H1 (cell line): ENCODE results near the gene VEZT. TPM values are rescaled to one million over a fixed set of nuclear protein-coding genes. Genes with fewer than 3 reads are reported as not detected.

Experiments used
- CTCF ChIA-PET: fragments of 300-600 bp; sonication (Branson Sonifier 250); formaldehyde crosslinking; loops from one replicate; lab custom pipeline; 2021; ENCODE audit not compliant: partially characterized antibody; lab: Charles Lee
- POLR2A ChIA-PET: fragments of 300-600 bp; sonication (Branson Sonifier 250); formaldehyde crosslinking; loops from one replicate; lab custom pipeline; 2021; ENCODE audit warnings: inconsistent platforms; ENCODE audit not compliant: partially characterized antibody; lab: Charles Lee
- DNase-seq, 2 experiments: peaks; one replicate each; pipeline versions ENCODE4 v3.0.0 to v3.0.0-alpha.2; 2010 to 2022; ENCODE audit warnings: low spot score in 2 of 2, low read depth in 1 of 2, mixed read lengths in 1 of 2
- FAIRE-seq: peaks from 2 replicates; lab custom pipeline; 2011; peaks lifted over from hg19 to GRCh38; lab: Jason Lieb, UNC
- H2AFZ ChIP-seq: 2 replicates; pipeline ENCODE4 v1.8.1; 2012; ENCODE audit warnings: low read length, inconsistent platforms
- H2AK5ac ChIP-seq: 2 replicates; pipeline ENCODE4 v1.6.1; 2013; ENCODE audit warnings: low read depth, low read length
- H2BK120ac ChIP-seq: replicated peaks from 2 replicates; pipeline ENCODE3; 2013; ENCODE audit warnings: low read depth, low read length, inconsistent platforms
- H2BK12ac ChIP-seq: 2 replicates; pipeline ENCODE4 v1.6.1; 2013; ENCODE audit warnings: low read depth, low read length
- H2BK15ac ChIP-seq: 2 replicates; pipeline ENCODE4 v1.6.1; 2013; ENCODE audit warnings: low read length
- H2BK20ac ChIP-seq: 2 replicates; pipeline ENCODE4 v1.6.1; 2013; ENCODE audit warnings: low read length
- H2BK5ac ChIP-seq: 2 replicates; pipeline ENCODE4 v1.6.1; 2013; ENCODE audit warnings: low read depth, low read length
- H3K14ac ChIP-seq: 2 replicates; pipeline ENCODE4 v1.6.1; 2013; ENCODE audit warnings: inconsistent platforms; ENCODE audit not compliant: insufficient read length
- H3K18ac ChIP-seq: 2 replicates; pipeline ENCODE4 v1.6.1; 2013; ENCODE audit warnings: low read length; ENCODE audit errors: extremely low read depth
- H3K23ac ChIP-seq: 2 replicates; pipeline ENCODE4 v1.6.1; 2013; ENCODE audit warnings: inconsistent platforms; ENCODE audit not compliant: insufficient read length
- H3K23me2 ChIP-seq: 2 replicates; pipeline ENCODE4 v1.6.1; 2013; ENCODE audit warnings: low read depth, low read length
- H3K27ac ChIP-seq: 2 replicates; pipeline ENCODE4 v1.6.1; 2011; ENCODE audit warnings: low read depth, low read length, inconsistent platforms
- H3K27me3 ChIP-seq, 4 experiments: replicated peaks in 1 of 4; 1 replicate in 1 of 4; 2 replicates in 3 of 4; pipeline versions ENCODE4 v1.6.1 to v1.8.1; 2011 to 2013; ENCODE audit warnings: low read length in 3 of 4, mild to moderate bottlenecking in 3 of 4, inconsistent platforms in 2 of 4, mixed read lengths in 2 of 4, moderate library complexity in 1 of 4; ENCODE audit not compliant: control insufficient read depth in 3 of 4, insufficient read depth in 3 of 4; ENCODE audit errors: extremely low read depth in 1 of 4
- H3K36me3 ChIP-seq, 4 experiments: 2 replicates each; pipeline versions ENCODE4 v1.6.1 to v1.8.1; 2011 to 2013; ENCODE audit warnings: mild to moderate bottlenecking in 4 of 4, low read length in 3 of 4, moderate library complexity in 2 of 4, control low read depth in 1 of 4, inconsistent platforms in 1 of 4; ENCODE audit not compliant: insufficient read depth in 4 of 4, control insufficient read depth in 2 of 4
- H3K4ac ChIP-seq: replicated peaks from 2 replicates; pipeline ENCODE3; 2013; ENCODE audit warnings: low read length, low read depth, mixed read lengths, inconsistent platforms; ENCODE audit not compliant: insufficient read length
- H3K4me1 ChIP-seq, 4 experiments: replicated peaks in 1 of 4; 1 replicate in 1 of 4; 2 replicates in 3 of 4; pipeline versions ENCODE4 v1.6.1 to v1.8.1; 2011 to 2013; ENCODE audit warnings: low read length in 3 of 4, inconsistent platforms in 2 of 4, mixed read lengths in 1 of 4; ENCODE audit not compliant: insufficient read depth in 4 of 4, control insufficient read depth in 3 of 4
- H3K4me2 ChIP-seq, 2 experiments: 2 replicates each; pipeline versions ENCODE4 v1.6.1 to v1.8.1; 2011 to 2013; ENCODE audit warnings: low read depth in 2 of 2, low read length in 2 of 2, control low read depth in 1 of 2, inconsistent platforms in 1 of 2, mild to moderate bottlenecking in 1 of 2; ENCODE audit not compliant: insufficient read depth in 1 of 2
- H3K4me3 ChIP-seq, 4 experiments: fragments of 200-600, 300-600 bp in 1 of 4; sonication (generic), shearing (Covaris generic), sonication (Bioruptor Twin) in 1 of 4; 2 replicates each; pipeline versions ENCODE4 v1.5.1 to v1.8.1; 2011 to 2016; ENCODE audit warnings: low read length in 4 of 4, low read depth in 3 of 4, control low read depth in 2 of 4, inconsistent platforms in 2 of 4, mild to moderate bottlenecking in 2 of 4, mixed read lengths in 1 of 4, moderate library complexity in 1 of 4; ENCODE audit not compliant: insufficient read depth in 2 of 4; ENCODE audit errors: extremely low read depth in 1 of 4
- H3K56ac ChIP-seq: replicated peaks from 2 replicates; pipeline ENCODE3; 2013; ENCODE audit warnings: low read depth, mild to moderate bottlenecking, mixed read lengths, low read length, inconsistent platforms; ENCODE audit not compliant: insufficient read length
- H3K79me1 ChIP-seq: 2 replicates; pipeline ENCODE4 v1.6.1; 2013; ENCODE audit warnings: low read depth, low read length, control low read depth
- H3K79me2 ChIP-seq, 2 experiments: 2 replicates each; pipeline versions ENCODE4 v1.6.1 to v1.8.1; 2012 to 2013; ENCODE audit warnings: low read length in 2 of 2, mild to moderate bottlenecking in 2 of 2, inconsistent platforms in 1 of 2; ENCODE audit not compliant: insufficient read depth in 2 of 2, control insufficient read depth in 1 of 2
- H3K9ac ChIP-seq, 4 experiments: replicated peaks in 1 of 4; 1 replicate in 1 of 4; 2 replicates in 3 of 4; pipeline versions ENCODE4 v1.6.1 to v1.8.1; 2011 to 2013; ENCODE audit warnings: low read depth in 3 of 4, low read length in 3 of 4, control low read depth in 2 of 4, mild to moderate bottlenecking in 2 of 4, moderate library complexity in 2 of 4, inconsistent platforms in 1 of 4; ENCODE audit errors: extremely low read depth in 1 of 4
- H3K9me3 ChIP-seq, 2 experiments: 2 replicates each; pipeline versions ENCODE4 v1.6.1 to v1.8.1; 2012 to 2013; ENCODE audit warnings: mild to moderate bottlenecking in 2 of 2, moderate library complexity in 2 of 2, control low read depth in 1 of 2, inconsistent platforms in 1 of 2, low read depth in 1 of 2, low read length in 1 of 2, mixed read lengths in 1 of 2; ENCODE audit not compliant: insufficient read depth in 2 of 2
- H4K20me1 ChIP-seq, 2 experiments: replicated peaks in 1 of 2; 2 replicates each; pipeline versions ENCODE3 to v1.8.1; 2011 to 2013; ENCODE audit warnings: inconsistent platforms in 2 of 2, low read length in 2 of 2, mild to moderate bottlenecking in 1 of 2; ENCODE audit not compliant: insufficient read depth in 2 of 2, control insufficient read depth in 1 of 2
- H4K5ac ChIP-seq: 2 replicates; pipeline ENCODE4 v1.6.1; 2013; ENCODE audit warnings: low read length, low read depth, mixed read lengths, inconsistent platforms; ENCODE audit not compliant: insufficient read length
- H4K8ac ChIP-seq: 2 replicates; pipeline ENCODE4 v1.8.0; 2013; ENCODE audit warnings: mild to moderate bottlenecking, moderate library complexity, low read length, inconsistent platforms; ENCODE audit not compliant: insufficient read depth; ENCODE audit errors: extremely low read depth
- H4K91ac ChIP-seq: replicated peaks from 2 replicates; pipeline ENCODE3; 2013; ENCODE audit warnings: low read length, mixed read lengths, inconsistent platforms; ENCODE audit not compliant: insufficient read length
- CBX5 ChIP-seq: fragments of 300-800, 300-1000 bp; sonication (generic); IDR thresholded peaks from 2 replicates; pipeline ENCODE4 v1.7.1; 2016; ENCODE audit warnings: antibody characterized with exemption, low read length, low read depth
- EGR1 ChIP-seq: IDR thresholded peaks from 2 replicates; pipeline ENCODE4 v1.6.1; 2011; ENCODE audit warnings: low read depth, low read length, borderline replicate concordance
- EP300 ChIP-seq, 2 experiments: IDR thresholded peaks; 1 replicate in 1 of 2; 2 replicates in 1 of 2; pipeline ENCODE4 v1.6.1; 2011 to 2012; ENCODE audit warnings: low read depth in 2 of 2, low read length in 2 of 2, mild to moderate bottlenecking in 2 of 2, borderline replicate concordance in 1 of 2, inconsistent platforms in 1 of 2, moderate library complexity in 1 of 2
- GABPA ChIP-seq: IDR thresholded peaks from 2 replicates; pipeline ENCODE4 v1.6.1; 2011; ENCODE audit warnings: mild to moderate bottlenecking, low read length, moderate library complexity, borderline replicate concordance; ENCODE audit not compliant: insufficient read depth
- KDM4A ChIP-seq: IDR thresholded peaks from one replicate; pipeline ENCODE4 v1.7.1; 2012; ENCODE audit warnings: low read depth, mild to moderate bottlenecking, moderate library complexity, low read length, inconsistent platforms; ENCODE audit not compliant: severe bottlenecking
- MAX ChIP-seq: IDR thresholded peaks from 2 replicates; pipeline ENCODE4 v1.6.1; 2012; ENCODE audit warnings: inconsistent platforms
- POLR2AphosphoS5 ChIP-seq: IDR thresholded peaks from 2 replicates; pipeline ENCODE4 v1.6.1; 2011; ENCODE audit warnings: low read depth, low read length
- TCF12 ChIP-seq: IDR thresholded peaks from 2 replicates; pipeline ENCODE4 v1.6.1; 2011; ENCODE audit warnings: low read depth, mild to moderate bottlenecking, low read length
- WGBS, 2 experiments: shearing (Covaris generic) in 1 of 2; methylation state at CpG; one replicate each; pipeline versions ENCODE4 v1.1.6 to v1.1.7; 2013 to 2015; ENCODE audit warnings: low lambda C conversion rate in 2 of 2, mixed read lengths in 2 of 2, inconsistent platforms in 1 of 2, low coverage in 1 of 2, missing lambda C conversion rate in 1 of 2; ENCODE audit not compliant: insufficient replicate concordance in 2 of 2, insufficient coverage in 1 of 2, insufficient read length in 1 of 2; ENCODE audit errors: extremely low coverage in 1 of 2, missing lambda C conversion rate in 1 of 2; 5-methylcytosine and 5-hydroxymethylcytosine counted together
- polyA plus RNA-seq, 7 experiments: library from polyadenylated mRNA; depleted of rRNA in 3 of 7; stranded (reverse) in 5 of 7; unstranded in 2 of 7; fragments of >200 nt in 5 of 7; fragments of 200-250 nt in 2 of 7; gene quantifications; 1 replicate in 5 of 7; 2 replicates in 1 of 7; 4 replicates in 1 of 7; pipeline versions ENCODE4 v1.2.1 to v1.2.3, GENCODE V29; 2011 to 2013; ENCODE audit warnings: missing spikeins in 2 of 7, mixed read lengths in 2 of 7
- total RNA-seq: library from RNA; stranded (reverse); fragmentation: NEBNext Ultra II Directional; extraction: Animal tissue kit (Norgen Biotek cat#: 25700); gene quantifications from 2 replicates; pipeline ENCODE4 v1.2.1, GENCODE V29; 2021

The VEZT gene
- total and polyA plus RNA-seq, 2 of the 8 experiments (the other 6 are each of a cell fraction or from before 2014, with no cell fraction given): 44.0 to 56.1 TPM

- DNase-seq: no peak
- Histone ChIP-seq H3K4ac (no peak overlapping the region), H4K8ac (no peak overlapping the region), H2AFZ (no peak overlapping the region), H3K14ac (no peak overlapping the region), H3K9me3 (no peaks in the 10 kb centered on the region), H3K56ac (no peak overlapping the region), H2BK15ac (no peak overlapping the region), H2BK12ac (no peak overlapping the region), H4K5ac (no peak overlapping the region), H3K23ac (no peak overlapping the region), H3K18ac (no peak overlapping the region), H3K79me1 (peaks cover 7% of the 10 kb centered on the region), H3K9ac (no peak overlapping the region), H2BK5ac (no peak overlapping the region), H2BK120ac (no peak overlapping the region), H2BK20ac (no peak overlapping the region), H3K79me2 (peaks cover 10 to 96% of the 10 kb centered on the region in 2 experiments), H3K27ac (no peak overlapping the region), H4K20me1 (peaks cover 0 to 5% of the 10 kb centered on the region in 2 experiments), H4K91ac (no peak overlapping the region), H3K23me2 (no peaks in the 10 kb centered on the region), H3K27me3 (no peaks in the 10 kb centered on the region), H2AK5ac (no peak overlapping the region), H3K4me2 (no peak overlapping the region), H3K4me1 (no peaks in the 10 kb centered on the region), H3K4me3 (no peak overlapping the region), H3K36me3 (peaks cover 0 to 22% (median 3%) of the 10 kb centered on the region in 4 experiments; a peak in 4 of 8 replicates)
- ChIA-PET CTCF (interaction anchor here (0.6 kb wide), 1 partner anchor 224 kb away, joined by 3 read pairs; no protein-coding TSS in a partner anchor), POLR2A (interaction anchor here (0.6 to 4.5 kb wide), 2 partner anchors 11 to 186 kb away, joined by 3 to 17 read pairs; partner anchors contain the start of genes FGD6 and VEZT)
- TF ChIP-seq CBX5 (no peak), KDM4A (no peak), EGR1 (no peak), TCF12 (no peak), GABPA (no peak), MAX (no peak), POLR2AphosphoS5 (no peak), EP300 (IDR thresholded peaks at IDR 0.05; ENCODE audit: borderline replicate concordance in 1 of 2, low read depth in 2 of 2, low read length in 2 of 2) (no peak)
- no peak for FAIRE-seq
- 81% methylated on average over 3 of the region's 3 CpGs; no CpG with 5 or more reads in 1 of the 2 experiments for WGBS, 2 experiments
Observed at GRCh38 chr12:95227818-95228356, 10.3 kb downstream of the VEZT start.
